OCI-LY7 (cell line): ENCODE results near the gene FBXL17. TPM values are rescaled to one million over a fixed set of nuclear protein-coding genes. Genes with fewer than 3 reads are reported as not detected.

Source experiments
- BruUV-seq: library from RNA; stranded (reverse); fragments of 400-500 nt; replicated peaks from 2 replicates; lab custom pipeline; 2021; lab: Mats Ljungman, UMichigan
- CTCF ChIA-PET: fragments of 300-600 bp; sonication (Branson Sonifier 250); formaldehyde crosslinking; loops from one replicate; lab custom pipeline; 2022; ENCODE audit warnings: antibody characterized with exemption; ENCODE audit not compliant: unreplicated experiment; lab: Charles Lee
- POLR2A ChIA-PET: fragments of 300-600 bp; sonication (Branson Sonifier 250); formaldehyde crosslinking; loops from one replicate; lab custom pipeline; 2022; ENCODE audit warnings: antibody characterized with exemption; lab: Charles Lee
- DNase-seq: peaks from one replicate; pipeline ENCODE4 v3.0.0-alpha.2; 2015; ENCODE audit warnings: low spot score
- H2AFZ ChIP-seq: fragments of 200-600 bp; sonication (generic), shearing (Covaris generic); 2 replicates; pipeline ENCODE4 v1.6.1; 2014; ENCODE audit warnings: mild to moderate bottlenecking, antibody characterized with exemption, low read length, moderate library complexity
- H3K27ac ChIP-seq: fragments of 200-600 bp; sonication (generic); 2 replicates; pipeline ENCODE4 v1.5.1; 2014; ENCODE audit warnings: mixed run types, low read depth, mild to moderate bottlenecking, moderate library complexity, low read length, inconsistent platforms; ENCODE audit not compliant: poor library complexity, severe bottlenecking
- H3K36me3 ChIP-seq: fragments of 200-600 bp; sonication (generic); 2 replicates; pipeline ENCODE4 v1.6.1; 2014; ENCODE audit warnings: mild to moderate bottlenecking, antibody characterized with exemption, low read length, moderate library complexity, mixed read lengths; ENCODE audit not compliant: insufficient read depth
- H3K4me1 ChIP-seq: fragments of 200-600 bp; sonication (generic); 2 replicates; pipeline ENCODE4 v1.5.1; 2014; ENCODE audit warnings: mild to moderate bottlenecking, low read length; ENCODE audit not compliant: insufficient read depth, poor library complexity, severe bottlenecking
- H3K4me2 ChIP-seq: fragments of 200-600 bp; sonication (generic); 2 replicates; pipeline ENCODE4 v1.6.1; 2014; ENCODE audit warnings: mild to moderate bottlenecking, low read length
- H3K4me3 ChIP-seq: fragments of 200-600 bp; sonication (generic); 2 replicates; pipeline ENCODE4 v1.5.1; 2014; ENCODE audit warnings: mild to moderate bottlenecking, low read depth, low read length; ENCODE audit not compliant: poor library complexity, severe bottlenecking
- H3K79me2 ChIP-seq: fragments of 200-600 bp; sonication (generic); 2 replicates; pipeline ENCODE4 v1.6.1; 2016; ENCODE audit warnings: low read depth, mild to moderate bottlenecking, low read length, moderate library complexity, mixed read lengths; ENCODE audit not compliant: insufficient read depth
- H3K9me2 ChIP-seq: fragments of 200-600 bp; sonication (generic); 2 replicates; pipeline ENCODE4 v1.6.1; 2016; ENCODE audit warnings: mild to moderate bottlenecking, low read length, mixed read lengths; ENCODE audit not compliant: insufficient read depth
- H3K9me3 ChIP-seq: fragments of 200-600 bp; sonication (generic); 2 replicates; pipeline ENCODE4 v1.6.1; 2014; ENCODE audit warnings: mild to moderate bottlenecking, mixed run types, low read length, mixed read lengths
- H4K20me1 ChIP-seq: fragments of 200-600 bp; sonication (generic); 2 replicates; pipeline ENCODE4 v1.6.1; 2014; ENCODE audit warnings: mild to moderate bottlenecking, antibody characterized with exemption, low read length, moderate library complexity, mixed read lengths; ENCODE audit not compliant: insufficient read depth
- CTCF ChIP-seq: fragments of 200-600 bp; sonication (generic); conservative IDR thresholded peaks from 2 replicates; pipeline ENCODE4 v1.5.1; 2014; ENCODE audit warnings: mild to moderate bottlenecking, antibody characterized with exemption, low read length, moderate library complexity, mixed read lengths
- EZH2phosphoT487 ChIP-seq: fragments of 200-600 bp; sonication (generic); IDR thresholded peaks from 2 replicates; pipeline ENCODE4 v1.6.1; 2018; ENCODE audit warnings: low read depth, borderline replicate concordance, mild to moderate bottlenecking, mixed run types, antibody characterized with exemption, low read length, moderate library complexity, mixed read lengths
- intact Hi-C: fragments of 100-400 bp; cut with micrococcal nuclease; formaldehyde crosslinking; loops from one replicate; pipeline ENCODE4 v1.10.0; 2022; ENCODE audit not compliant: unreplicated experiment
- total RNA-seq, 2 experiments: library from RNA; depleted of rRNA in 1 of 2; stranded (reverse); fragments of >200 nt in 1 of 2; shearing (Covaris generic) in 1 of 2; gene quantifications; 2 replicates each; pipeline ENCODE4 v1.2.3, GENCODE V29; 2014 to 2022

The FBXL17 gene
- total RNA-seq, 2 experiments from 2014 or later, result 10.2 to 21.6 TPM

GRCh38 chr5:108249095-108249784 is 132.7 kb downstream of the FBXL17 start:
- intact Hi-C loops, result no loop called here
- no peak overlapping the region for H3K4me3 ChIP-seq
- no peaks in the 10 kb centered on the region for H3K9me3 ChIP-seq
- TF ChIP-seq CTCF (no peak), EZH2phosphoT487 (no peak)
- no TSS peak for BruUV-seq
- H3K36me3 ChIP-seq, result no peaks in the 10 kb centered on the region
- no peak overlapping the region for H3K27ac ChIP-seq
- ChIA-PET POLR2A (interaction anchor here (0.5 to 1.0 kb wide), 3 partner anchors 11 to 670 kb away, joined by 3 to 4 read pairs (median 4); no protein-coding TSS in a partner anchor), CTCF (no interaction called here)
- H3K79me2 ChIP-seq, result no peaks in the 10 kb centered on the region
- H2AFZ ChIP-seq, result no peak overlapping the region
- H4K20me1 ChIP-seq, result no peaks in the 10 kb centered on the region
- H3K4me1 ChIP-seq, result no peaks in the 10 kb centered on the region
- H3K4me2 ChIP-seq, result no peak overlapping the region
- H3K9me2 ChIP-seq, result no peaks in the 10 kb centered on the region
- DNase-seq, result no peak

- intact Hi-C loops, result no loop called here
- Histone ChIP-seq H2AFZ (no peak overlapping the region), H3K4me2 (no peak overlapping the region), H3K4me3 (no peak overlapping the region), H3K4me1 (no peaks in the 10 kb centered on the region), H3K9me3 (no peaks in the 10 kb centered on the region), H3K79me2 (no peaks in the 10 kb centered on the region), H3K36me3 (no peaks in the 10 kb centered on the region), H4K20me1 (no peaks in the 10 kb centered on the region; the same call in 1 of the 2 replicates), H3K9me2 (no peaks in the 10 kb centered on the region), H3K27ac (no peak overlapping the region)
- ChIA-PET POLR2A (no interaction called here), CTCF (no interaction called here)
- no peak for DNase-seq
- no peak for TF ChIP-seq CTCF
- no peak for TF ChIP-seq EZH2phosphoT487
- BruUV-seq, result no TSS peak
These were observed 142.7 kb downstream of the FBXL17 start for GRCh38 chr5:108238936-108239887.
